HL-60/S4 treated with retinoic acid at 250 ng/mL for 4 days and 3 days (cell line): ENCODE data around the gene RALBP1.
"Not testable (repeated sequence)": the region's sequence is repeated elsewhere in the genome, so short reads cannot be mapped to it uniquely, and the experiment has no call there.

Source experiments
- in situ Hi-C: fragments of 300-500 bp; cut with MboI; formaldehyde crosslinking; loops from 2 replicates; pipeline ENCODE4 v1.7.0; 2022; ENCODE audit warnings: low sequenced_read_pairs

RALBP1 gene

DNA sequence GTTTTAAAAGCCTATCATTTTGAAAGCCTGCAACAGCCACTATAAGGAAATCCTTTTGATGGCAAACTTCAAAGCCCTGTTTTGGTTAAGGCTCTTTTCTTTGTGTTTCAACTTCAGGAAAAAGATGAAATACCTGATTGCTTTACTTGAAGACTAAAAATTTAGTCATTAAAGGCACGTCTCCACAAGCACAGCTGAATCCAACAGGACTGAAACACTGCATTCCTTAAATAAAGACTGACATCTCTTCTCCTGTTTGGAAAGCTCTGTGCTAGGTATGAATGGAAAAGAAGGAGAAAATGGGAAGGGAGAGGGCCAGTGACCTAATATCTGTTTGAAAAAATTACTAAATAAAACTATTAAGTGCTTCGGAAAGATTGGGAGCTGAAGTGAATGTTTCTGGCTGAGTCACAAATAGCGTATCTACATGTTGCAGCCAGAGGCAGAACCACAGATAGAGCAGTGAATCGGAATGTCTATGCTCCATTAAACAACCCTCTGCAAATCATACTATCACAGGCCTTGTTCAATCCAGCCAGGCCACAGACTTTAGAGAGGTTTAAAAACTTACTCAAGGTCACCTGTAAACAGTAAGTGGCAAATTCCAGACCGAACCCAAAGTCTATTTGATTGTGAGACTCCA is 21.1 kb upstream of the RALBP1 start:
- in situ Hi-C loops: no loop called here

DNA sequence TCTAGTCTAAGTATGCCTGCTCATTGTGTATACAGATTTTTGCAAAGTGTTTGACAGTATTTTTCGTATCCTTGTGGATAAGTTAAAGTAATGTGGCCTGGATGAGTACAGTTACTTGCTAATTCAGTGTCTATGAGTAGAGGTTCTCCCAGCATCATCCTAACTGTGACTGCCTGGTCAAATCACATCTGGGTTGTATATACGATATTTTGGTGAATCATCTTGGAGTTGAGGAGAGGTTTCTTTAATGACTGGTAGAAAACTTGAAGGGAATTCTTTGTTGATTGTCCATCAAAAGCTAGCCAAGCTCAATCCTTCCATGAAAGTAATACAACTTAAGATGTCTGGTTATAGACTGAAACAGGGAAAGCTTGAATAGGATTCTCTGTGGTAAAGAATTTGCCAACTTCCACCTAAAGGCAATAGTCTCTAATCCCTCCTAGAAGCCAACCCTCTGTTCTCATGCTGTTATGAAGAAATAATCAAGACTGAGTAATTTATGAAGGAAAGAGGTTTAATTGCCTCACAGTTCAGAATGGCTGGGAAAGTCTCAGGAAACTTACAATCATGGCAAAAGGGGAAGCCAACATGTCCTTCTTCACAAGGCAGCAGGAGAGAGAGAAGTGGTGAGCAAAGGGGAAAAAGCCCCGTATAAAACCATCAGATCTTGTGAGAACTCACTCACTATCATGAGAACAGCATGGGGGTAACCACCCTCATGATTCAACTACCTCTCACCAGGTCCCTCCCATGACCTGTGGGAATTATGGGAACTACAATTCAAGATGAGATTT is 19.4 kb upstream of the RALBP1 start:
- in situ Hi-C loops: no loop called here

DNA sequence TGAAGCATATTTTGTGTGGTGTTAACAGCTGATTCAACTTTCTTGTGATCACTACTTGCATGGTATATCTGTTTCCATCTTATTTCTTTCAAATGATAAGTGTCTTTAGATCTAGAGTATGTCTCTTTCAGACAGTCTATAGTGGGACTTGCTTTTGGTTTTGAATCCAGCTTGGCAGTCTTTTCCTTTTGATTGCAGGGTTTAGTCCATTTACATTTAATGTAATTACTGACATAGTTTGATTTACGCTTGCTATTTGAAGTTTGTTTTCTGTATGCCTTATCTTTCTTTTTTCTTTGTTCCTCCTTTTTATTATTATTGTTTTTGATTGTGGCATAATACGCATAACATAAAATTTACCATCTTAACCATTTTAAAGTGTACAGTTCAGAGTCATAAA is 9.2 kb upstream of the RALBP1 start:
- in situ Hi-C loops: no loop called here

DNA sequence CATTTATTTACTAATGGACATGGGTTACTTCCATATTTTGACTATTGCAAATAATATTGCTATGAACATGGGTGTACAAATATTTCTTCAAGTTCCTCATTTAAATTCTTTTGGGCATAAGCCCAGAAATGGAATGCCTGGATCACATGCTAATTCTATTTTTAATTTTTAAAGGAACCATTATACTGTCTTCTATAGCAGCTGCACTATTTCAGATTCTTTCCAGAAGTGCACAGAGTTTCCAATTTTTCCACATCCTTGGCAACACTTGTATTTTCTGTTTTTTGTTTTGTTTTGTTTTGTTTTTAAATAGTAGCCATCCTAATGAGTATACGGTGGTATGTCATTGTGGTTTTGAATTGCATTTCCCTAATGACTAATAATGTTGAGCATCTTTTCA is 8.5 kb upstream of the RALBP1 start:
- in situ Hi-C loops: no loop called here

DNA sequence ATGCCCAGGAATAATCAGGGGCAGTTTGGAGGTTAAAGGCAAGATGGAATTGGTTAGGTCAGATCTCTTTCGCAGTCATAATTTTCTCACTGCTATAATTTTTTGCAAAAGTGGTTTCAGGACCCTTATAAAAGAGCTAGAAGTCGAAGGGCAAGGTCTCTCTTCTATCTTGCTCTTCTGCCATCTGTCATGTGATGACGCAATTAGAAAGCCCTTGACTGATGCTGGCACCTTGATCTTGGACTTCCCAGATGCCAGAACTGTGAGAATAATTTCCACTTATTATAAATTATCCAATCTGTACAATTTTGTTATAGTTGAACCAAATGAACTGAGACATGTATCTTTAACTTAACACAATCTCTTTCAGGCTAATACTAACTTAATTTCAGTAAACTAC is 6.3 kb upstream of the RALBP1 start:
- in situ Hi-C loops: no loop called here

DNA sequence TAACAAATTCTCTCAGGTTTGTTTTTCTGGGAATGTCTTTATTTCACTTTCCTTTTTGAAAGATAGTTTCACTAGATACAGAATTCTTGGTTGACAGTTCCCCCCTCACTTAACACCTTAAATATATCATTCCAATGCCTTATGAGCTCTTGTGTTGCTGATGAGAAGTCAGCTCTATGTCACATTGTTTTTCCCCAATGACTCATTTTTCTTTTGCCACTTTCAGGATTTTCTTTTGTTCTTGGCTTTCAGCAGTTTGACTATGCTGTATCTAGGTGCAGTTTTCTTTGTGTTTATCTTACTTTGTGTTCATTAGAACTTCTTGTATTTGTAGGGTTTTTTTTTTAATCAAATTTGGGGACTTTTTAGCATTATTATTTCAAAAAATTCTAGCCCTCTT is 5.6 kb upstream of the RALBP1 start:
- in situ Hi-C loops: no loop called here

DNA sequence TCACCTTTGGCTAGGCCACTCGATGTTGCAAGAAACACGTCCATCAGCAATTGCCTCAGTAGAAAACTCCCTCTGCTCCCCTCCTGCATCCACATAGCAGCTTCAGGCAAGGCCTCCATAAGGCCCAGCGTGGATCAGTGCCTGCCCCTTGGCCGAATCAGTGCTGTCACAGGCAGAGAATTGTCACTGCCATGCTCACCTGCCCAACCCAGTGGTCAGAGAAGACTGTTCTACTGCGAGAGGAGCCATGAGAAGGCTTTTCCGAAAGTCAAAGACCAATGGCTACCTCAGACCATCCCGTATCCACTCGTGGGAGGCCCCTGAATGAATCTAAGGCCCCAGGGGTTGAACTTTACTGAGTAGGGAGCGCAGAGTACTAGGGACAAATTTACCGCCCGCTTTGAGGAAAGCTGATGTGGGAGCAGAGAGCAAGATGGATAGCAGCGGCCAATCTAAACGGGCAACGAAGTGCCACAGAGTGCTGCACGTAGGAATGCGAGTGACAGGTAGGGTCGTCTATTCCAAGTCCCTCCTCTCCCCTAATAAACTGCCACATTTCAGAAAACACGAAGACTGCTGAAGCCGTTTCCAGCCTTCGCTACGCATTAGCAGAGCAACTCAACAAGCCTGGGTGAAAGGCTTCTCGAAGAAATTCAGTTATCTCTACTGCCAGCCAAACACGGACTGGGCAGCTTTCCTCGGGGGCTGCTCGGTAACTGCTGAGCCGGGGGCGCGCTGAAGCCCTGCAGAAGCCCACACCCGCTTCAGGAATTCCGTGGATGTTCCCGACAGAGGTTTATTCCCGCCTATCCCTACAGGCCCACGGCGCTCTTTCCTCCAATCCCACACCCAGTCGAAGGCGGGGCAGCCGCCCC is 968 bp upstream of the RALBP1 start:
- in situ Hi-C loops: no loop called here

DNA sequence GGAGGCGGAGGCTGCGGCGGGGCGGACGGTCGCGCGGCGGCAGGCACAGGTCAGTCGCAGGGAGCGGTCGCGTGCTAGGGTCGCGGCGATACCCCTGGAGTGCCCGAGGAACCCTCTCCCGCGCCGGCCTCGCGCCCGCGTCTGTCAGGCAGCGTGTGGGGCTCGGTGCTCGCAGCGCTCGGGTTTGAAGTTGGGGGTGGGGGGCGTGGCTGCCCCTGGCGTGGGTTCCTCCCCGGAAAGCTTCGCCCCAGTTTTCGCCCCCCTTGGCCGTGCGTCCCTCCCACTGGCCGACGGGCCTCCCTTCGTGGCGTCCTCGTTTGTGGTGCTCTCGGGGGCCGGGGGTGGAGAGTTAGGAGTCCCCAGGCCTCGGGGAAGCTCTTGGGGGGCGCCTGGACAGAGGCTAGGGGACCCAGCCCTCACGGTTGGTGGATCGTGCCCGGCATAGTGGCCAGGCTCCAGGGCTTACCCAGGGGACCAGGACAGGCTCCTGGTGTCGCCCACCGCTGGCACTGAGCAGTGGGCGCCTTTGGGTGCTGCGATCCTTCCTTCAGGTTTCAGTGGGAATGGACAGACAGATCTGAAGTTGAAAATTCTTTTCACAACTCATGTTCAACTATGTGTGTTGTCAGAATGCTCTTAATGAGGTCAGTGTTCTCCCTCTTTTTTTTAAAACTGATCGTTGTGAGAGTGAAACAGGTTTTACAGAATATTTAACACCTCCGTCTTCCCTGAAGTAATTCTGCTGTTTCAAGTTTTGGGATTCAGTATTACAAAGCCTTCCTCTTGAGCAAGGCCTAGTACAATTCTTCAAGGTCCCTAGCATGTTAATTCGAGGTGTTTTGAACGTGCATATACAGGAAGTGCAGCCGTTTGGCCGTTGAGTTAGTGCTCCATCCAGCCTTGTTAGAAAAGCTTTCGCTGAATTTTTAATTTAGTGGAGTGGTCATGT is 604 bp downstream of the RALBP1 start:
- in situ Hi-C loops: no loop called here

DNA sequence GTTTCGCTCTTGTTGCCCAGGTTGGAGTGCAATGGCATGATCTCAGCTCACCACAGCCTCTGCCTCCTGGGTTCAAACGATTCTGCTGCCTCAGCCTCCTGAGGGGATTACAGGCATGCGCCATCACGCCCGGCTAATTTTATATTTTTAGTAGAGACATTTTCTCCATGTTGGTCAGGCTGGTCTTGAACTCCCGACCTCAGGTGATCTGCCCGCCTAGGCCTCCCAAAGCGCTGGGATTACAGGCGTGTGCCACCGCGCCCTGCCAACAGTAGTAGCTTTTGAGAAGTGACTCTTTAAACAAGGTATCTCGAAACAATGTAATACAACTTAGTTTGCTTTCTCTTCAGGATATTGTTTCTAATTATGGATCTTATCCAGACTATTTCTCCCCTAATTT is 1.6 kb downstream of the RALBP1 start:
- in situ Hi-C loops: not testable (repeated sequence)

DNA sequence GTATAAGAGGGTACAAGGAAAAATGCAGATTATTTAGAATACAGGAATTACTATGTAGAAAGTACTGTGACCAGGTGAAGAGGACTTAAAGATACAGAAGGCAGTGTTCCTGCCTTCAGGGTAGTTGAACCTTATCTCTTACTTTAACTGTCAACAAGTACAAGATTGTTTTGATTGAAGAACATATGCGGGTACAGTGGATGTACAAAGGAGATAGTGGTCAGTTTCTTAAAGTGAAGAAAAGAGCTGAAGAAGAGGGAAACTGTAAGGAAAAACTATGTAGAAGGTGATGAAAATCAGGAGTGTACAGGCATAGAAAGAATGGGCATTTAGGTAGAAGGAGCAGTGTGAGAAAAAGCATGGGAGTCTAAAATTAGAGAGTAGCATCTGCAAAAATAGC is 2.2 kb downstream of the RALBP1 start:
- in situ Hi-C loops: no loop called here

DNA sequence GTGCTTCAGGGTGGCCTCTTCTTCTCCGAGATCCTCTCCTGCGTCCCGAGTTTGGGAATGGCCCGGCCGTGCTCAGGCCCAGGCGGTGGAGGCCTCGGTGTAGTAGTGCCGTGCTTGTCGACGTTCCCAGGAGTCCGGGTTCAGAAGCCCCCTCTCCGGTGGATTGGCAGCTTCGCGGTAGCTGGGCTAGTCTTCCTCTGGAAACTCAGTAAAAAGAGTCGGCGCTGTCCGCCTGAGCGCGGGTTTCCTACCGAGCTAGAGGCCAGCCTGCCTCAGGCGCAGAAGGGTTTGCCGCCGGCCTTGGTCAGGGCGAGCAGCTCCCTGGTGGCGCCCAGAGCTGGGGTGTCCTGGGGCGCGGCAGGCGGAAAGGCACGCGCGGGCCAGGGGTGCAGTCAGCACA is 3.2 kb downstream of the RALBP1 start:
- in situ Hi-C loops: no loop called here

DNA sequence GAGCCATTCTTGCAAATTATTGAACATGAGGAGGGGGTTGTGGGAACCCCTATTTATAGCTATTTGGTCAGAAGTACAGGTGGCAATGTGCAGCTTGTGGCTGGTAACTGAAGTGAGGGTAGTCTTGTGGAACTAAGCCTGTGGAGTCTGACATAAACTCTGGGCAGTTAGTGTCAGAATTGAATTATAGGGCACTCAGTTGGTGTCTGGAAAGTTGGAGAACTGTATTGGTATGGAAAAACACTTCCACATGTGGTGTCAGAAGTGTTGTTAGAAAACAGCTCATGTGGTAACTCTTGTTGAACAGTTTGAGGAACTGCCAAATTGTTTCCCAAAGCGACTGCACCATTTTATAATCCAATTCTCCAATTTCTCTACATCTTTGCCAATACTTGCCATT is 7.5 kb downstream of the RALBP1 start:
- in situ Hi-C loops: no loop called here

DNA sequence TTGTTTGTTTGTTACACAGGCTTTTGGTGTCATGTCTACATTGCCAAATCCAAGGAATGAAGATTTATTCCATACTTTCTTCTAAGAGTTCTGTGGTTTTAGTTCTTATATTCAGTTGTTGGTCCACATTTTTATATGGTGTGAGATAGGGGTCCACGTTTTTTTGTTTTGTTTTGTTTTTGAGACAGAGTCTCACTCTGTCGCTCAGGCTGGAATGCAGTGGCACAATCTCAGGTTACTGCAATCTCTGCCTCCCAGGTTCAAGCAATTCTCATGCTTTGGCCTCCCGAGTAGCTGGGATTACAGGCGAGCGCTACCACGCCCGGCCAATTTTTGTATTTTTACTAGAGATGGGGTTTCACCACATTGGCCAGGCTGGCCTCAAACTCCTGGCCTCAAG is 8.2 kb downstream of the RALBP1 start:
- in situ Hi-C loops: no loop called here

DNA sequence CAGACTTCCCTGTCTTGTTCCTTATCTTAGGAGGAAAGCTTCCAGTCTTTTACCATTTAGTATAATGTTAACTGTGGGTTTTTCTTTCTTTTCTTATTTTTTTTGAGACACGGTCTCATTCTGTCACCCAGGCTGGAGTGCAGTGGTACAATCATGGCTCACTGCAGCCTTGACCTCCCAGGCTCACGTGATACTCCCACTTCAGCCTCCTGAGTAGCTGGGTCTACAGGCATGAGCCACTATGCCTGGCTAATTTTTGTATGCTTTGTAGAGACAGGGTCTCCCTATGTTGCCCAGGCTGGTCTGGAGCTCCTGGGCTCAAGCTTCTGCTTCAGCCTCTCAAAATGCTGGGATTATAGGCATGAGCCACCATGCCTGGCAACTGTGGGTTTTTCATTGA is 9.5 kb downstream of the RALBP1 start:
- in situ Hi-C loops: not testable (repeated sequence)

DNA sequence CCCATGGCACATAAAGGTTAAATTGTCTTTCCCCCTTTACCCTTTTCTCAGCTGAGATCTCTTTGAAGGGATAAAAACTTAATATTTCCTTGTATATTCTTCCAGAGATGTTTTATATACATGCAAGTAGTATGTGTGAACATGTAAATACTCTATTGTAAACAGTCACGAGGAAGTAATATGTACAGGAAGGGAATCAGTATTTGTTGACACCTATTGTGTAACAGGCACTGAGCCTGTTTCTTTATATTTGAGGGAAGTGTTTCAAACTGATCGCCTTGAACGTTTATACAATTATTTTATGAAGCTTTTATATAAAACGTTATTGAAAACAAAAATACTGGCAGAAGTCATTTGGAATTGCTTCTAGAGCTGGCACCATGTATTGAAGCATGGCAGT is 13.2 kb downstream of the RALBP1 start:
- in situ Hi-C loops: no loop called here

DNA sequence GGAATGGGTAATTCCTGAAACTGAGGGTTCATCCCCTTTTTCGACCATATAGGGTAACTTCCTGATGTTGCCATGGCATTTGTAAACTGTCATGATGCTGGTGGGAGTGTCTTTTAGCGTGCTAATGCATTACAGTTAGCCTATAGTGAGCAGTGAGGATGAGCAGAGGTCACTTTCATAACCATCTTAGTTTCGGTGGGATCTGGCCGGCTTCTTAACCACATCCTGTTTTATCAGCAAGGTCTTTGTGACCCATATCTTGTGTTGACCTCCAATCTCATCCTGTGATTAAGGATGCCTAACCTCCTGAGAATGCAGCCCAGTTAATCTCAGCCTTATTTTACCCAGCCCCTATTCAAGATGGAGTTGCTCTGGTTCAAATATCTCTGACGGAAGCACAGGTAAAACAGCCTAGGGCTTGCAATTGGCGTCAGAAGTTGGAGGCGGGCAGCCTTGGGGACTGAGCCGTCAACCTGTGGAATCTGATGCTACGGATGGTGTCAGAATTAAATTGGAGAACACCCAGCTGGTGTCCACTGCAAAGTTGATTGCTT is 19.5 kb downstream of the RALBP1 start:
- in situ Hi-C loops: no loop called here

DNA sequence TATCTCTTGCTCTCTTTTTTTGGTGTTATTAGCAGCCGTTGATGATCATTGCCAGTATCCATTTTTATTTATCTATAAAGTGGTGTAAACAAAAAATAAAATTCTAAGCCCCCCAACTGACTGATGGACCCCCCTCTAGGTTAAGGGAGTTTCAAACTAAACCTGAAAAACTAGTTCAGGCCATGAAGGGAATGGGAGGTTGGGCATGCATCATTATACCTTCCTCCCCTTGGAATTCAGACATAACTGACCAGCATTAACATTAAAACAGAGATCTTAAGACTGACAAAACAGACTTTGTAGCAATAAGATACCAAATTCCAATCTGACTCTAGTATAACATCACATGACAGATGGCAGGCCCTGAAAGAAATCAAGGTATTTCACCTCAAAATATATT is 20.2 kb downstream of the RALBP1 start:
- in situ Hi-C loops: no loop called here

DNA sequence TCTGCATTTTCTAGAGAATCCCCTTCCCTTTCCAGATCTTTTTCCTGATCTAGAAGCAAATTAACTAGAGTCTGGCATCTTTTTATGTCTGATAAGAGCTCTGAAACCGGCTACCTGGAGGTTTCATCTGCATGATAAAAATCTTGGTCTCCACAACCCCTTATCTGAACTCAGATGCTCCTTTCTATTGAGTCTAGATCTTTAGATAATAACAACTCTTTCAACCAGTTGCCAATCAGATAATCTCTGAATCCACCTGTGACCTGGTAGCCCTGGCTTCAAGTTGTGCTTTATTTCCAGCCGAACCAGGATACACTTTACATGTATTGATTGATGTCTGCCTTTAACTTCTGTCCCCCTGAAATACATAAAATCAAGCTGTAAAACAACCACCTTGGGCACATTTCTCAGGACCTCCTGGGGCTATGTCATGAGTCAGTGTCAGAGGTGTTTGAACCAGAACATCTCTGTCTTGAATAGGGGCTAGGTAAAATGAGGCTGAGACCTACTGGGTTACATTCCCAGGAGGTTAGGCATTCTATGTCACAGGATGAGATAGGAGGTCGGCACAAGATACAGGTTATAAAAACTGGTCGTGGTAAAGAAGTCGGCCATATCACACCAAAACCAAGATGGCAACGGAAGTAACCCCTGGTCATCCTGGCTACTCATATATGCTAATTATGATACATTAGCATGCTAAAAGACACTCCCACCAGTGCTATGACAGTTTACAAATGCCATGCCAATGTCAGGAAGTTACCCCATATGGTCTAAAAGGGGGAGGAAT is 20.8 kb downstream of the RALBP1 start:
- in situ Hi-C loops: no loop called here

DNA sequence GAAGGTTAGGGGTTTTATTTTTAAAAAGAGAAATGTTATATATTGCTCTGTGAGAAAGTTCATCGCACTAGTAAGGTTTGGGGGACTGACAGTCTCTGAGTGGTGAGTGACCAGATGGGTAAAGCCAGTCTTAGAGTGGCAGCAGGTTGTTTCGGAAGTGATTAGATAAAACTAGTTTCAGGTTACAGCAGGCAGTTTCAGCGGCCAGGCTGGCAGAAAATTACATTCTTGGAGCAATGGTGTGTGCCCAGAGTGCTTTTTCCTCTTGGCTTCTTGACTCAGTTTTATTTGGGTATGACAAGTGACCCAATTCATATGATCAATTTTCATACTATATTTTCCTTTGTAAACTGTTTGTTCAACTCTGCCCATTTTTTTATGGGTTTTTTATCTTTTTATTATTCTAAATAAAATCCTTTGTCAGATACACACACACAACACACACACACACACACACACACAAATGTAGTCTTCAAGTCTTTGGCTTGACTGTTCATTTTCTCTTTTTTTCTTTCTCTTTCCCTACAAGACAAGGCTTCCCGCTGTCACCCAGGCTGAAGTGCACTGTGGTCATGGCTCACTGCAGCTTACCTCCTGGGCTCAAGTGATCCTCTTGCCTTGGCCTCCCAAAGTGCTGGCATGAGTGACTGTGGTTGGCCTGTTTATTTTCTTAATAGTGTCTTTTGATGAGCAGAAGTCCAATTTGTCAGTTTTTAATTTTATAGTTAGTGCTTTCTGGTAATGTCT is 30.9 kb downstream of the RALBP1 start:
- in situ Hi-C loops: no loop called here
